NCI-H2029 (cell line): Measurements from ENCODE around the gene KLHL2.
"Not testable (repeated sequence)": the region's sequence is repeated elsewhere in the genome, so short reads cannot be mapped to it uniquely, and the experiment has no call there.

Source experiments
- DNase-seq: peaks from one replicate; lab custom pipeline; 2025; lab: John Stamatoyannopoulos, UW

Gene KLHL2, protein sequence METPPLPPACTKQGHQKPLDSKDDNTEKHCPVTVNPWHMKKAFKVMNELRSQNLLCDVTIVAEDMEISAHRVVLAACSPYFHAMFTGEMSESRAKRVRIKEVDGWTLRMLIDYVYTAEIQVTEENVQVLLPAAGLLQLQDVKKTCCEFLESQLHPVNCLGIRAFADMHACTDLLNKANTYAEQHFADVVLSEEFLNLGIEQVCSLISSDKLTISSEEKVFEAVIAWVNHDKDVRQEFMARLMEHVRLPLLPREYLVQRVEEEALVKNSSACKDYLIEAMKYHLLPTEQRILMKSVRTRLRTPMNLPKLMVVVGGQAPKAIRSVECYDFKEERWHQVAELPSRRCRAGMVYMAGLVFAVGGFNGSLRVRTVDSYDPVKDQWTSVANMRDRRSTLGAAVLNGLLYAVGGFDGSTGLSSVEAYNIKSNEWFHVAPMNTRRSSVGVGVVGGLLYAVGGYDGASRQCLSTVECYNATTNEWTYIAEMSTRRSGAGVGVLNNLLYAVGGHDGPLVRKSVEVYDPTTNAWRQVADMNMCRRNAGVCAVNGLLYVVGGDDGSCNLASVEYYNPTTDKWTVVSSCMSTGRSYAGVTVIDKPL

DNA sequence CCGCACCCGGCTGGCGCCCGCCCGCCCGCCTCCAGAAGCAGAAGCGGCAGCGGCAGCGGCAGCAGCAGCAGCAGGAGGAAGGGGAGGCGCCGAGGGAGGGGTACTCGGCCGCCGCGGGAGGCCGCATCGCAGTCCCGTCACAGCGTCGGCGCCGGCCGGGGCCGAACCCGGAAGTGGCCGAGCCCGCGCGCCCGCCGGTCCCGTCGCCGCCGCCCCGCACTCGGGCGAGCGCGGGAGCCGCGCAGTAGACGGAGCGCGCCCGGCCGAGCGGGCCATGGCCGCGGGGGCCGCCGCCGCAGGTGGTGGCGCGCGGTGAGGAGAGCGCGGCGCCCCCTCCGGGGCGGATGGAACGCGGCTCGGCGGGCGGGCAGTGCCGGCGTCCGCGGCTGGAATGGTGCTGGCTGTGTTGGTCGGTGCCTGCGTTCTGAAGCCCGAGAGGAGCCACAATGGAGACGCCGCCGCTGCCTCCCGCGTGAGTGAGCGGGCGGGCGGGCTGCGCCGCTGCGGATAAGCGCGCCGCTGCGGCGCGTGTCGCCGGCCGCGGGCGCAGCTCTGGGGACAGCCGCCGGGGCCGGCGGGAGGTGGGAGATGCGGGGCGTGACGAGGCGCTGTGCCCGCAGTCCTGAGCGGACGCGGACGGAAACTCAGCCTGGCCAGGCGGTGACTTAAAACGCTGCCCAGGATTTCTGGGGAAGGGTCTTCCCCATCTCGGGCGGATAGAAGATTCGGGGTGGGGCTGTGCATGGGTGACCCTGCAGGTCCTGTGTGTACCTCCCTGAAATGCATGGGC is at the start of gene KLHL2:
TSS of gene KLHL2 (plus strand) at position 131 of the 790 bp plus-strand sequence. CDS start at position 447, 316 bp downstream.
- peak; percentile 43 for DNase-seq

DNA sequence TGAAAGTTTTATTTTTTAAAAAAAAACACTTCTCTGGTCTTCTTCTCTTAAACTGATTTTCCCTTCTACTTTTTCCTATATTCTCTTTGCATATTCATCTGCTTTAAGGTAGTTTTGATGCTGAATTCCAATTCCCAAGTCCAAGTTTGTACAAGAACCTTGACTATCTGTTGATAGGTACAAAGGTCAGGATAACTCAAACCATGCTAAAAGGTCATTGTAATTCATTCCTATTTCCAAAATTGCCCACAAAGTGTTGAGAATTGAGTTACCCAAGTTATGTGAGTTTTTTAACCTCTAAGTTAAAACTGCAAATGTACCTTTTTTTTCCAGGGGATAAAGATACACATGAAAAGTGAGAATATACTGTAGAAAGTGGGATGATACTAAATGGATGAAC is 48.6 kb upstream of the KLHL2 start:
- DNase-seq, result no peak

DNA sequence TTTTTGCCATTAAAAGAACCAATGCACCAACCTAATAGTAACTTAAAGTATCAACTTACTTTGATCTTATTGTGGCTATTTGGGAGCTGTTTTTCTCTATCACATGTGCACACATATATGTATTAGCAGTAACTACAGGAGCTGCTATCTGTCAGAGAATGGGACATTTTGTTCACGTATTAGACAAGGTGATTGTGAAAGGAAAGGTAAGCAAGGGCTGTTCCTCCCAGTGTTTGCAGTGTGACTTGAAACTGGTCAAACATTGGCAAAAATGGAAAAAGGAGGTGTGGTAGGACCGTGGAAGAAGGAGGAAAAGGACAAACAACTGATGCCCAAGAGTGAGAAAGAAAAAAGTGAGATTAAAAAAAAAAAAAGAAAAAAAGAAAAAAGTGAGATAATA is 43.1 kb upstream of the KLHL2 start:
- no peak for DNase-seq

DNA sequence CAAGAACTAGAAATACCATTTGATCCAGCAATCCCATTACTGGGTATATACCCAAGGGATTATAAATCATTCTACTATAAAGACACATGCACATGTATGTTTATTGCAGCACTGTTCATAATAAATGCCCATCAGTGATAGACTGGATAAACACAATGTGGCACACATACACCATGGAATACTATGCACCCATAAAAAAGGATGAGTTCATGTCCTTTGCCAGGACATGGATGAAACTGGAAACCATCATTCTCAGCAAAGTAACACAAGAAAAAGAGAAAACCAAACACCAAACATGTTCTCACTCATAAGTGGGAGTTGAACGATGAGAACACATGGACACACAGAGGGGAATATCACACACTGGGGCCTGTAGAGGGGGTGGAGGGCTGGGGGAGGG is 40.5 kb upstream of the KLHL2 start:
- DNase-seq, result not testable (repeated sequence)

DNA sequence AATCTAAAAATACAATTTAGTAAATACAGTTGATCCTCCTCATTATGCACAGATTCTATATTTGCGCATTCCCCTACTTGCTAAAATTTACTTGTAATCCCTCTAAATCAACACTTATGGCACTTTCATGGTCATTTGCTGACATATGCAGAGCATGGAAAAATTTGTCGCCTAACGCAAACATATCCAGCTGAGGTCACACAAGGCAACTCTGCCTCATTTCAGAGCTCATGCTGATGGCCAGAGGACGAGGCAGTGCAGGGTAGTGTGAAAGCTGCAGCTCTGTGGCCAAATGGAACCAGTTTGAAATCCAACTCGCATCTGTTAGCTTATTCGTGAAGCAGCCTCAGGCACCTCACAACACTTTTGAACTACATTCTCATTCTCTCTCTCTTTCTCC is 39.7 kb upstream of the KLHL2 start:
- DNase-seq, result no peak

DNA sequence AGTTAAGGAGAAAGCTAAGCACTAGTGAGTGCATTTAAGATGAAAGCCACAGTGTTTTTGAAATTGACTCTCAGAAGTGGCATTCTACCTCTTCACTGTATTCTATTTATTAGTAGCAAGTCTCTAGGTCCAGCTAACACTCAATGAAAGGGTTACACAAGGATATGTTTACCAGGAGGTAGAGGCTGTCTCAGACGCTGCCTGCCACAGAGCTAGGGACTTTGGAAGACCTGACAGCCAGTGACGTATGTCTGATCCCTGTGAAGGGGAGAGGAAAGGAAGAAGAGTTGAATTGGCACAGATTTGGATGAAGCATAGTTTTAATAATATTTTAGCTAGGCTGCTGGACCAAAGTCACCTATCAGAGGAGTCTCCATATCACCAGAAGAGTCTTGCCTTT is 36.5 kb upstream of the KLHL2 start:
- no peak for DNase-seq

DNA sequence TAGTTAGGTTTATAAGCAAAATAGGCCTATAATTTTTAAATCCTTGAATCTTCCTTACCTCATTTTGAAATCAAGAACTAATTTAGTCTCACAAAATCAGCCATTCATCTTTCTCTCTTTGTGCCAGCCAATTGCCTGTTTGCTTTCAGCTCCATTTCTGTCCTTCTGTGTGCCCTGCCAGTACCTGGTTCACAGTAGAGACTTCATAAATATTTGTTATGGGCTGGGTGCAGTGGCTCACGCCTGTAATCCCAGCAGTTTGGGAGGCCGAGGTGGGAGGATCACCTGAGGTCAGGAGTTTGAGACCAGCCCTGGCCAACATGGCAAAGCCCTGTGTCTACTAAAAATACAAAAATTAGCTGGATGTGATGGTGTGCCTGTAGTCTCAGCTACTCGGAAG is 31.9 kb upstream of the KLHL2 start:
- DNase-seq, result not testable (repeated sequence)

DNA sequence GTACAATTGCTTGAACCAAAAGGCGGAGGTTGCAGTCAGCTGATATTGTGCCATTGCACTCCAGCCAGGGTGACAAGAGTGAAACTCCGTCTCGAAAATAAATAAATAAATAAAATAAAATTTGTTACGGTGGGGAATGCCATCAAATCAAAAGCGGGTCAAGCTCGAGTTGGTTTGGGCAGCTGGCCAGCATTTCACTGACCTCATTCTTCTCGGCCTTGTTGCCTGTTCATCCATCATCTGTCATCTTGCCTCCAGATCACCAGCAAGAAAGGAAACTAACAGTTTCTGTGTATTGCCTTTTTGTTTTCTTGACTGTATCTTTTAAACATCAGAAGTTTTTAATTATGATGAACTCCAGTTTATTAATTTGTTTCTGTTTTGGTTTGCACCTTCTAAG is 31.5 kb upstream of the KLHL2 start:
- DNase-seq, result no peak

DNA sequence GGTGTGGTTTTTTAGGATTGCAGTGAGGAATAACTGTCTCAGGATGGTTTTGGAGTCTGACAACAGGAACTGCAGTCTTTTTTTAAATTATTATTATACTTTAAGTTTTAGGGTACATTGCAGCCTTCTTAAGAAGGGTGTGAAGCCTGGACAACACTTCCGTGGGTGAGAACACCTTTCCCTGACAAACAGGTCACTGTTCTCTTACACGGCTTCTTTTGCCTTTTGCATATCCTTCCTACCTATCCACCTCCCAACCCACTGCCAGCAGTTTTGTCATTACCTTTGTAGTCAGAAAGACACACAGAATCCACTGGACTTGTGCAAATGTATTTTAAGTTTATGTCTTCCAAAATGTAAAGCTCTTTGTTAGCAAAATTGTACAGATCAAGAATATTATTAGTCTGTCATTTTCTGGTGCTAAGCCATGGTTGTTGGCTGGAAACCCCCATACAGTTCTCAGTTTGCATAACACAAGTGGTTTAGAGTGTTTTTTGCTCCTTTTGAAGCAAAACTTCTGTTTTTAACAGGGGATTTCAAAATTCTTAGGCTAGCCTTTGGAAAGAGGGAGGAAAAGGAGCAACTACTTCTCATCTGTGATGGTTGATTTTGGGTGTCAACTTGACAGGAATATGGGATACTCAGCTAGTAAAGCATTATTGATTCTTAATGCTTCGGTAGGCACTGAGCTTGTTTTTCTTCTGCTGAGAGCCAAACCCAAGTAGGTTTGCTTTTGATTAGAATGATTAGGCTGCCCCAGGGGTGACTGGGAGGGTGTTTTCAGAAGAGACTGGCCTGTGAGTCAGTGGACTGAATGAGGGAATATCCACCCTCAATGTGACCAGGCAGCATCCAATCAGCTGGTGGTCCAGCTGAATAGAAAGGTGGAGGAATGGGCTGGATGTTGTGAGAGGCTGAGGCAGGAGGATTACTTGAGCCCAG is 29.4 kb upstream of the KLHL2 start:
- DNase-seq, result no peak

DNA sequence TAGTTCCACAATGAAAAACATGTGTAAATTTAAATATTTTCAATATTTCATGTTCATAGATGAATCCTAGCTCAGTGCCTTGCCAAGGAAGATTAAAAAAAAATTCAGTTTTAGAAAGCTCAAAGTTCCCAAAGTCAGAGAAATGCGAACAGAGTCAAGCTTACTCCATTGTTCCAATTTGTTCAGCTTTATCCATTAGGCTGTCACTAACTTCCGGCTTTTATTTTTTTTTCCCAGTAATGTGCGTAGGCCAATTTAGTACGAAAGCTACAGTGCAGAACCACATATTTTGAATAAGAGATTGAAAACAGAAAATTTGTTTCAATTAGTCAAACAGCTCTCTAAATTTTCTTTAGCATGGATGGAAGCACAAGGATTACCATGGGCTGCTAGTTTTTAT is 23.1 kb upstream of the KLHL2 start:
- DNase-seq, result no peak

DNA sequence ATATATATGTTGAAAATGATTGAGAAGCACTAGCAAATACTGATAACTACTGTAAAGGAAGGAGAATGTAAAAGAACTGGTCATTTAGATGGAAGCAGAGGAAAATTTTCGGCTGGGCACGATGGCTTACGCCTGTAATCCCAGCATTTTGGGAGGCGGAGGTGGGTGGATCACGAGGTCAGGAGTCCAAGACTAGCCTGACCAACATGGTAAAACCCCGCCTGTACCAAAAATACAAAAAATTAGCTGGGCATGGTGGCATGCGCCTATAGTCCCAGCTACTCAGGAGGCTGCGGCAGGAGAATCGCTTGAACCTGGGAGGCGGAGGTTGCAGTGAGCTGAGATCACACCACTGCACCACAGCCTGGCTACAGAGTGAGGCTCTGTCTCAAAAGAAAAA is 22.4 kb upstream of the KLHL2 start:
- not testable (repeated sequence) for DNase-seq

DNA sequence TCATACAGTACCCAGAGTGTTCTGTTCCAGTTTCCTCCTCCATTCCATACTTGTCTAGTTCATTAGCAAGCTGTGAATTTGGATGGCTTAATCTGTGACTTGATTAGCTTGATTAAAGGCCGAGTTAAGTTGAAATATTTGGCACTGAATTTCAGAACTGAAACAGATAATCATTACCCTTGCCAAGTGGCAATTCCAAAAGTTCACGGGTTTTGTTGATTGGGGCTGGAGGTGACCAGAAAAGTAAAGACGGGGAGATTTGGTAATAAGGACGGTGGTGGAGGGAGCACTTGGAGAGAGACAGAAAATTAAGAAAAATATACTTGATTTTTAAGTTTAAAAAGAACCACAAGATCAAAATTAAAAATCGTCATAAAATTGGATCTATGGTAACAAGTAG is 21.9 kb upstream of the KLHL2 start:
- DNase-seq, result no peak

DNA sequence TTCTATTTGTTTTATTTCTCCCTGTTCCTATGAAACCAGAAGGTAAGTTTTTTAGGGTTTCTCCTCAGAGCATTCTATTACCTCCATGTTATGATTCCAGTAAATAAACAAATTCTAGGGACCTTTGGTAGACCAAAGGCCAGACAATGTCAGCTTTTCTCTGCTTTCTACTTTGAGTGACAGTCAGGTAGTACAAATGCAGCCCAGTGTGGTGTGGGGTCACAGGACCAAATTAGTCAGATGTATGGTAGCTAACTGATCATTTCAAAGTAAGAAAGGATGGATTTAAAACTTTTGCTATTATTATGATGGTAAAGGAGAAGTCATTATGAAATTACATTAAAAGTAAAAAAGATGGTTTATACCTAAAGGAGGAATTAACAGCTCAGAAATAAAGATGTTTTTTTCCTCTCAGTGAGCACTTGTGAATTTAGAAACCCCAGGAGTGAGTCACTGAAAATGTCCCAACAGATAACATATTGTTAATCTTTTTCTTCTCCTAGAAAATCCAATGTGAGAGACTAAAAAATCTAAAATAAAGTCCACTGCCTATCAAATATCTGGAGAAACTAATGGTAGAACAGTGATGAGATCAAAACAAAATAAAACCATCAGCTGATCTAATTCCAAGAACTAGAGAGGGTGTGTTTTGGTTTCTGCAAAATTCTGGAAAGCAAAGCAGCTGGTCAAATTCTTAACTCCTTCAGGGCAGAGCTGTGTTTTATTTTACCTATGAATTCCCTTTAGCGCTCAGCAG is 16.6 kb upstream of the KLHL2 start:
- DNase-seq, result no peak

DNA sequence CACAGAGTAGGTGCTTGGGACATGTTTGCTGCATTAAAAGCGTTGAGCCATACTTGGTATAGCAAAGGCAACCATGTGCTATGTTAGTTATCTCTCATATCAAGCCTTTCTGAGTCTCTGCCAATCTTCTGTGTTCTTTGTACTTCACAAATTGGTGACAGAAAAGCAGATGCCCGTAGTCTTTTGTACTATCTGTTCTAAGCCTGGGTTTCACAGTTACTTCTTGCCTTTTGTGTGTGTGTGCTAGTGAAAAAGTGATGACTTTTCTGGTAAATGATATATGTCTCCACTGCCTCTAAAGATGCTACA is 16.1 kb upstream of the KLHL2 start:
- no peak for DNase-seq

DNA sequence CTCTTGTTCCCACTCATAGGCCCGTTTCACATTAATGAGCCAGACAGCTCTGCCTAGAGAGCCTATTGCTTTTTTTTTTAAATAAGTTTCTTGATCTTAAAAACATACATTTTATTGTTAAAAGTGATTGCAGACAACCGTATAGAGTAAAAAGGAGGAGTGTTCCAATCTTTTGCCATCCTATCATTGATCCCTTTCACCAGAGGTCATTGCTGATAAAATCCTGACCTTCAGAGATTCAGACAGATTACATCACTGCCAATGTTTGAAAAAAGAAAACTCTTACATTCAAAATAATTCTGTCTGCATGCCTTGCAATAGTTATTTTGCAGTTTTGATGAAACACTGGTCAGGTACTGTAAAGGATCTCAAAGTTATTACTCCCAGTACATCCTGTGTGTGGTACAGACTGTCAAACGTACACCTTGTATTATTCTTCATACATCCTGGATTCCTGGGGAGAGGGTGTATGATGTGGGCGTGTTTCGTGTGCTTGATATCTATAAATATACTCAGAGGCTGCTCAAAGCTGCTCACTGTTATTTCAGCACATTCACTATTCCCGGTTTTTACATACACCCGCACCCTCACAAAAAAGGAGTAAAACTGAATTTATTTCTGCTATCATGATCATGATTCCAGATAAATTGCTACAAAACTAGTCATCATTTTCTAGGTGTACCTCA is 15.4 kb upstream of the KLHL2 start:
- DNase-seq, result no peak

DNA sequence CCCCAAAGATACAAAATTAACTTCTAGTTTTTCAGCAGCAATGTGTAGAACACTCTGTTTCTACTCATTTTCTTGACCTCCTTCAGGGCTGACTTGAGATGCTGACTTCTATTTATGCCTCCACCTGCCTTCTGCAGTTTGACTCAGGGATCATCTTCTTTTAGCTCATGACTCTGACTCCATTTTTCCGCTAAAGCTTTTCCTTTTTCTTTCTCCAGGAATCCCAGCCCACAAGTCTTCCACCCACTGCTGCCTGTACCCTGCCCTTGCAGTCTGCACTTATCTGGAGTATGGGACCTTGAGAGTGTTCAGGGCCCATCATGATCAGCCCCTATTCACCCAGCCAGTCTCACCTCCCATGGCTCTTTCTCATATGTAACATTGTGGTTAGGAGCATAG is 14.9 kb upstream of the KLHL2 start:
- no peak for DNase-seq

DNA sequence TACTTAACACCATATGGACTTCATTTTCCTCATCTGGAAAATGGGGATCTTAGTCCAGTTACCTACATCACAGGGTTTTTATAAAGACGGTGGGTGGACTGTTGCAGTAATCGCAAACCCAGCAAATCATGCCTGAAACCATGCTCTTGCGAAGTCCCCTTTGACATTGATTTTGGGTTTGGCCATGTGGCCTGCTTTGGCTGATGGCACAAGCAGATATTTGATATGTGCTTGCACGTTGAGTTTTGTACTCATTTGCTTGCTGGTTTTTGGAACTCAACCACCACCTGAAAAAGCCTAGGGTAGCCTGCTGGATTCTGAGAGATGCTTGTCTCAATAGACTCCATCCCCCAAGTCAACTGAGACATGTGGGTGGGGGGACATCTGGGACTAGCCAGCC is 14.4 kb upstream of the KLHL2 start:
- no peak for DNase-seq

DNA sequence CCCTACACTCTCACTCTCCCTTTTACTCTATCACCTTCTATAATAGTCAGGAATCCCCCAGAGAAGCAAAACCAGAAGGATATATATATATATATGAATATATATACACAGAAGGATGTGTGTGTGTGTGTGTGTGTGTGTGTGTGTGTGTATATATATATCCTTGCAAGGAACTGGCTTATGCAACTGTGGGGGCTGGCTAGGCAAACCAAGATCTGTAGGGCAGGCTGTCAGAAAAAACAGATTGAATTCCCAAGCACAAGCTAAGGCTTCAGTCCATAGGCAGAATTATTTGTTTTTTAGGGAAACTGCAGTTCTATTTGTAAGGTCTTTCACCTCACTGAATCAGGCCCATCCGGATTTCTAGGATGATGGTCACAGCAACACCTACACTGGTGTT is 13.0 kb upstream of the KLHL2 start:
- DNase-seq, result no peak

DNA sequence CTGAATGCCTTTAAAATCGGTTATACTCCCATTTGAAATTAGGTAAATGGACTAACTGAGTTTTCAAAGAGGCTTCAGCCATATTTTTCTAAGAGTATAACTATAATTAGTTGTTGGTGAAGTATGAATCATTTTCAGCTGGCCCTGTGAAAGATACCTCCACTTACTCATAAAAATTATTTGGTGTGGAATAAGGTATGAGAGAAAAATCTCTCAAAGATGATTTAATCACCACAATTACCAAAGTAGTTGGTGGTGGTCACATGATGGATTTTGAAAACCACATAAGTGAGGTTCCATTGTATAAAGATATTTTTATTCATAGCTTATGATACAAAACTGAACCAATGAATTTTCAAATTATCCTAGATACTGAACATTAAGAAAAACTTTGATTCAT is 9.0 kb upstream of the KLHL2 start:
- no peak for DNase-seq

DNA sequence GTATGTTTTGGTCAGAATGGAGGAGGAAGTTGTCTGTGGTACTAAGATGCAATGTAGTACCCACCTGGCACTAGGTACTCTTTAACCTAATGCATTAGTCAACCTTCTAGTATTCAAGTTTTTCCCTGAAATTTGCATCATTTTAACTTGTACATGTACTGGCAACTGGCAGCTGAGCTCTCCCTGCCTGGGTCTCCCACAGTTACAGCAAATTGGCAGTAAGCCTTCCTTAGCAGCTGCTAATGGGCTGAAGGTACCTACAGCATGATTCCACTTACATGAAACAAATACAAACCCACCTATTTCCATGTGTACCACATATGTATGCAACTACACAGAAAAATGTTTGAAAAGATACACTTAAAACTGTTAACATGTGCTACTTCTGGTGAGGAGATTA is 8.1 kb upstream of the KLHL2 start:
- no peak for DNase-seq

DNA sequence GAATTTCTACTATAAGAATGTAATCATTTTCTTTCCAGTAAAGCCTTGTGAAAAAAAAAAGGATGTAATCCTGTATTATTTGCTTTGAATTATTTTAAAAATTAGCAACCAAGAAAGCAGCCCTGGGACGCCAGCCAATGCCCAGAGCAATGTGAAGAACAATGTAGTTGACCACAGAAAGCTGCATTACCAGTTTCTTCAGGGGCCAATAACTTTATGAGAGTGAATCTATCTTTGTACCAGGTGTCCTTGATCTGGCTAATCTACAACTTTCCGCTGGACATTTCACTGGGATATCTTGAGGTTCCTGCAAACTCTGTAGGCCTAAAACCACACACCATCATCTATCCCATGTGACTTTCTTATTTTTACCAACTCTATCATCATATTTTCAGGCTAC is 7.6 kb upstream of the KLHL2 start:
- DNase-seq, result no peak
